Progenitor cell of endocrine pancreas (in vitro differentiated cells): ENCODE data around the gene MAGOH. TPM values are rescaled to one million over a fixed set of nuclear protein-coding genes. Genes with fewer than 3 reads are reported as not detected.
"Not testable (repeated sequence)": the region's sequence is repeated elsewhere in the genome, so short reads cannot be mapped to it uniquely, and the experiment has no call there.

Source experiments
- DNase-seq: peaks from one replicate; pipeline ENCODE4 v3.0.0; 2021; ENCODE audit warnings: low spot score; ENCODE audit not compliant: unreplicated experiment
- H3K27ac Mint-ChIP-seq: 2 replicates; pipeline ENCODE4 v1.8.0; 2021; ENCODE audit warnings: mild to moderate bottlenecking, moderate library complexity, mixed read lengths
- H3K27me3 Mint-ChIP-seq: 2 replicates; pipeline ENCODE4 v1.8.0; 2021; ENCODE audit warnings: mixed read lengths
- H3K36me3 Mint-ChIP-seq: 2 replicates; pipeline ENCODE4 v1.8.0; 2022; ENCODE audit warnings: mixed read lengths; ENCODE audit not compliant: insufficient read depth
- H3K4me1 Mint-ChIP-seq: 2 replicates; pipeline ENCODE4 v1.8.0; 2021; ENCODE audit warnings: low read depth, mixed read lengths
- H3K4me3 Mint-ChIP-seq: 2 replicates; pipeline ENCODE4 v1.8.0; 2021; ENCODE audit warnings: low read depth, mild to moderate bottlenecking, moderate library complexity, mixed read lengths
- H3K9me3 Mint-ChIP-seq: 2 replicates; pipeline ENCODE4 v1.8.0; 2021; ENCODE audit warnings: low read depth, mixed read lengths
- total RNA-seq: library from RNA; stranded (reverse); gene quantifications from 2 replicates; pipeline ENCODE4 v1.2.1, GENCODE V29; 2021
- TF ChIP-seq, protein P1 (sequence below): fragments of 200-600 bp; sonication (generic); IDR thresholded peaks from one replicate; pipeline ENCODE4 v1.5.0; 2021; ENCODE audit warnings: antibody characterized with exemption, mild to moderate bottlenecking; ENCODE audit not compliant: unreplicated experiment

The MAGOH gene
- total RNA-seq, 1 donor from 2014 or later: 67.3 TPM

GRCh38 chr1:53214376-53214940 is 23.9 kb downstream of the MAGOH start:
- Mint-ChIP-seq H3K9me3 (no peaks in the 10 kb centered on the region), H3K27ac (peak overlapping the region; percentile 59), H3K4me1 (peaks cover 6% of the 10 kb centered on the region), H3K36me3 (peaks cover 12% of the 10 kb centered on the region), H3K27me3 (no peaks in the 10 kb centered on the region), H3K4me3 (no peak overlapping the region)
- TF ChIP-seq, protein P1, sequence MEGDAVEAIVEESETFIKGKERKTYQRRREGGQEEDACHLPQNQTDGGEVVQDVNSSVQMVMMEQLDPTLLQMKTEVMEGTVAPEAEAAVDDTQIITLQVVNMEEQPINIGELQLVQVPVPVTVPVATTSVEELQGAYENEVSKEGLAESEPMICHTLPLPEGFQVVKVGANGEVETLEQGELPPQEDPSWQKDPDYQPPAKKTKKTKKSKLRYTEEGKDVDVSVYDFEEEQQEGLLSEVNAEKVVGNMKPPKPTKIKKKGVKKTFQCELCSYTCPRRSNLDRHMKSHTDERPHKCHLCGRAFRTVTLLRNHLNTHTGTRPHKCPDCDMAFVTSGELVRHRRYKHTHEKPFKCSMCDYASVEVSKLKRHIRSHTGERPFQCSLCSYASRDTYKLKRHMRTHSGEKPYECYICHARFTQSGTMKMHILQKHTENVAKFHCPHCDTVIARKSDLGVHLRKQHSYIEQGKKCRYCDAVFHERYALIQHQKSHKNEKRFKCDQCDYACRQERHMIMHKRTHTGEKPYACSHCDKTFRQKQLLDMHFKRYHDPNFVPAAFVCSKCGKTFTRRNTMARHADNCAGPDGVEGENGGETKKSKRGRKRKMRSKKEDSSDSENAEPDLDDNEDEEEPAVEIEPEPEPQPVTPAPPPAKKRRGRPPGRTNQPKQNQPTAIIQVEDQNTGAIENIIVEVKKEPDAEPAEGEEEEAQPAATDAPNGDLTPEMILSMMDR: no peak
- no peak for DNase-seq

- no peak for DNase-seq
- H3K4me3 Mint-ChIP-seq: no peak overlapping the region
- TF ChIP-seq, protein P1: no peak
- H3K27me3 Mint-ChIP-seq: no peaks in the 10 kb centered on the region
- peaks cover 12% of the 10 kb centered on the region for H3K9me3 Mint-ChIP-seq
- H3K4me1 Mint-ChIP-seq: no peaks in the 10 kb centered on the region
- peaks cover 41% of the 10 kb centered on the region for H3K36me3 Mint-ChIP-seq
- no peak overlapping the region for H3K27ac Mint-ChIP-seq
Measured at GRCh38 chr1:53210954-53211353, 27.4 kb downstream of the MAGOH start.

DNA sequence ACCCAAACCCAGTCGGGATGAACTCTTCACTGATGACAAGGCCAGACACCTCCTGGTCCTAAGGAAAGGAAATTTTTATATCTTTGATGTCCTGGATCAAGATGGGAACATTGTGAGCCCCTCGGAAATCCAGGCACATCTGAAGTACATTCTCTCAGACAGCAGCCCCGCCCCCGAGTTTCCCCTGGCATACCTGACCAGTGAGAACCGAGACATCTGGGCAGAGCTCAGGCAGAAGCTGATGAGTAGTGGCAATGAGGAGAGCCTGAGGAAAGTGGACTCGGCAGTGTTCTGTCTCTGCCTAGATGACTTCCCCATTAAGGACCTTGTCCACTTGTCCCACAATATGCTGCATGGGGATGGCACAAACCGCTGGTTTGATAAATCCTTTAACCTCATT is 28.0 kb downstream of the MAGOH start:
- Mint-ChIP-seq H3K27me3 (no peaks in the 10 kb centered on the region), H3K36me3 (peaks cover 46% of the 10 kb centered on the region), H3K9me3 (peaks cover 12% of the 10 kb centered on the region), H3K4me1 (no peaks in the 10 kb centered on the region), H3K27ac (no peak overlapping the region), H3K4me3 (no peak overlapping the region)
- TF ChIP-seq, protein P1: no peak
- DNase-seq: no peak

DNA sequence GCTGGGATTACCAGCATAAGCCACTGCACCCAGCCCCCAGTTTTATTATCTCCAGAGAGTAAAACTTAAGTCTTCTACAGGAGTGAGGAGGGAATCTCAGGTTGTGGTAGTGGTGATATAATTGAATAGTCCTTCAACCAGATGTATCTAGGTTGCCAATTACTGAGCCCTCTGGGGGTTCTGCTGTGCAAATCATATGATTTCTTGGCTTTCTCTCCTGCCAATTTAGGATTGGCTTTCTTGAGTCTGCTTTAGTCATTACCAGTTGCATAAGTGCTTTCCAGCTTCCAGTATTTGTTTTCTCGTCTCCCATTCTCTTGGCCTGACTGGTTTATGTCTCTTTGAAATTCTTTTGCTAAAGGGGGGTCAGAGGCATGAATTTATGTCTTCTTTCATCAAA is 30.6 kb downstream of the MAGOH start:
- H3K27ac Mint-ChIP-seq: no peak overlapping the region
- H3K4me3 Mint-ChIP-seq: no peak overlapping the region
- peaks cover 72% of the 10 kb centered on the region for H3K36me3 Mint-ChIP-seq
- peaks cover 34% of the 10 kb centered on the region for H3K9me3 Mint-ChIP-seq
- H3K27me3 Mint-ChIP-seq: no peaks in the 10 kb centered on the region
- no peak for DNase-seq
- H3K4me1 Mint-ChIP-seq: no peaks in the 10 kb centered on the region
- TF ChIP-seq, protein P1: no peak

GRCh38 chr1:53206735-53207379 is 31.5 kb downstream of the MAGOH start:
- no peaks in the 10 kb centered on the region for H3K4me1 Mint-ChIP-seq
- no peak overlapping the region for H3K4me3 Mint-ChIP-seq
- TF ChIP-seq, protein P1: no peak
- DNase-seq: no peak
- peaks cover 36% of the 10 kb centered on the region for H3K9me3 Mint-ChIP-seq
- peaks cover 75% of the 10 kb centered on the region for H3K36me3 Mint-ChIP-seq
- no peak overlapping the region for H3K27ac Mint-ChIP-seq
- H3K27me3 Mint-ChIP-seq: no peaks in the 10 kb centered on the region

DNA sequence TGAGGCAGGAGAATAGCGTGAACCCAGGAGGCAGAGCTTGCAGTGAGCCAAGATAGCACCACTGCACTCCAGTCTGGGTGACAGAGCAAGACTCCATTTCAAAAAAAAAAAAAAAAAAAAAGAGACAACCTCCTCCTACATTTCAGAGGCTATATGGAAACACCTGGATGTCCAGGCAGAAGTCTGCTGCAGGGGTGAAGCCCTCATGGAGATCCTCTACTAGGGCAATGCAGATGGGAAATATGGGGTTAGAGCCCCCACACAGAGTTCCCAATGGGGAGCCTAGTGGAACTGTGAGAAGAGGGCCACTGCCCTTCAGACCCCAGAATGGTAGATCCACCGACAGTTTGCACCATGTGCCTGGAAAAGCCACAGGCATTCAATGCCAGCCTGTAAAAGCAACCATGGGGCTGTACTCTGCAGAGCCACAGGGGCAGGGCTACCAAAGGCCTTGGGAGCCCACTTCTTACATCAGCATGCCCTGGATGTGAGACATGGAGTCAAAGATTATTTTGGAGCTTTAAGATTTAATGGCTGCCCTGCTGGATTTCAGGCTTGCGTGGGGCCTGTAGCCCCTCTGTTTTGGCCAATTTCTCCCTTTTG is 32.1 kb downstream of the MAGOH start:
- not testable (repeated sequence) for H3K4me3 Mint-ChIP-seq, H3K27ac Mint-ChIP-seq, H3K27me3 Mint-ChIP-seq, DNase-seq, H3K4me1 Mint-ChIP-seq
- H3K9me3 Mint-ChIP-seq: peaks cover 36% of the 10 kb centered on the region
- peaks cover 76% of the 10 kb centered on the region for H3K36me3 Mint-ChIP-seq

GRCh38 chr1:53205496-53205895 is 32.8 kb downstream of the MAGOH start:
- not testable (repeated sequence) for H3K27ac Mint-ChIP-seq, H3K4me3 Mint-ChIP-seq, DNase-seq, H3K4me1 Mint-ChIP-seq, H3K27me3 Mint-ChIP-seq
- H3K9me3 Mint-ChIP-seq: peaks cover 36% of the 10 kb centered on the region
- peaks cover 78% of the 10 kb centered on the region for H3K36me3 Mint-ChIP-seq
